Naive B cell (primary cell): ENCODE data around the gene HYAL3. TPM values are rescaled to one million over a fixed set of nuclear protein-coding genes. Genes with fewer than 3 reads are reported as not detected.
A peak's percentile ranks its signal among the peaks of the same experiment; 100 is the strongest.
"Not testable (repeated sequence)": the region's sequence is repeated elsewhere in the genome, so short reads cannot be mapped to it uniquely, and the experiment has no call there.

Experiments
- ATAC-seq, 2 donors: fragments of 150-1000 bp; cut with Tn5 transposase; 2 replicates each; pipeline ENCODE4 v1.10.0; 2021; ENCODE audit warnings: low read depth in 2 of 2, mild to moderate bottlenecking in 2 of 2, moderate library complexity in 2 of 2
- DNase-seq: peaks from one replicate; pipeline ENCODE4 v3.0.0; 2022
- H3K27ac Mint-ChIP-seq, 6 donors: one replicate each; pipeline ENCODE4 v1.8.0; 2020 to 2022; ENCODE audit warnings: mild to moderate bottlenecking in 6 of 6, mixed read lengths in 6 of 6, moderate library complexity in 5 of 6, inconsistent platforms in 2 of 6
- H3K27me3 Mint-ChIP-seq, 3 donors: one replicate each; pipeline ENCODE4 v1.8.0; 2021 to 2022; ENCODE audit warnings: mixed read lengths in 3 of 3, mild to moderate bottlenecking in 1 of 3
- H3K36me3 Mint-ChIP-seq, 2 donors: one replicate each; pipeline ENCODE4 v1.8.0; 2020 to 2022; ENCODE audit warnings: mixed read lengths in 2 of 2, inconsistent platforms in 1 of 2, mild to moderate bottlenecking in 1 of 2
- H3K4me1 Mint-ChIP-seq, 3 donors: one replicate each; pipeline ENCODE4 v1.8.0; 2020 to 2022; ENCODE audit warnings: mixed read lengths in 3 of 3, inconsistent platforms in 1 of 3, mild to moderate bottlenecking in 1 of 3, moderate library complexity in 1 of 3
- H3K4me3 Mint-ChIP-seq, 8 donors: one replicate each; pipeline ENCODE4 v1.8.0; 2020 to 2022; ENCODE audit warnings: mild to moderate bottlenecking in 8 of 8, mixed read lengths in 8 of 8, moderate library complexity in 8 of 8, inconsistent platforms in 2 of 8
- H3K9me3 Mint-ChIP-seq, 7 donors: one replicate each; pipeline ENCODE4 v1.8.0; 2020 to 2022; ENCODE audit warnings: mixed read lengths in 7 of 7, mild to moderate bottlenecking in 5 of 7, inconsistent platforms in 2 of 7, moderate library complexity in 1 of 7
- polyA plus RNA-seq, 6 donors: library from polyadenylated mRNA; unstranded; fragments of 300-500 nt; fragmentation: Illumina TruSeq; gene quantifications; one replicate each; pipeline ENCODE4 v1.2.3, GENCODE V29; 2021; ENCODE audit warnings: low read depth in 6 of 6

HYAL3 gene
- polyA plus RNA-seq, 6 donors from 2014 or later: 0.93 to 2.8 (median 1.6) TPM; not detected in 1

DNA sequence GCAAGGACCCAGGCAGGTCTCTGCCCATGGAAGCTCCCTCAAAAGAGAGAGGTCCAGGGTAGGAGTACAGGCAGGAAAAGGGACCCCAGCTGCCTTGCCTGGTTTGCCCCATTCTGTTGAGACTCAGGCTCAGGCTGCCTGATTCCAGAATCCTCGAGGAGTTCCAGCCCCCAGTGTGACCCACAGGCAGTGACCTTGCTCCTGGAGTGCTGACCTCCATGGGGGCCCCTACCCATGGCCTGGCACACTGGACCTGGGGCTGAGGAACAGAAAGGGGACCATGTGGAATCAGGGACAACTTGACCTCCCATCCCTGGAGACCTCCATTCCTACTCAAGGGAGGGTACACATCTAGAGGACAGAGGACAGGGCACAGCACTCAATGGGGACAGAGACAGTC, 33.6 kb downstream of the HYAL3 start:
- Mint-ChIP-seq H3K4me3 (peak overlapping the region in 1 of 8 donors; percentile 63), H3K36me3 (no peaks in the 10 kb centered on the region), H3K4me1 (peaks cover 0 to 2% (median 1%) of the 10 kb centered on the region in 3 donors), H3K27ac (no peak overlapping the region), H3K9me3 (no peaks in the 10 kb centered on the region), H3K27me3 (peaks cover 8 to 30% (median 8%) of the 10 kb centered on the region in 3 donors)
- DNase-seq (no peak), ATAC-seq (no peak)

DNA sequence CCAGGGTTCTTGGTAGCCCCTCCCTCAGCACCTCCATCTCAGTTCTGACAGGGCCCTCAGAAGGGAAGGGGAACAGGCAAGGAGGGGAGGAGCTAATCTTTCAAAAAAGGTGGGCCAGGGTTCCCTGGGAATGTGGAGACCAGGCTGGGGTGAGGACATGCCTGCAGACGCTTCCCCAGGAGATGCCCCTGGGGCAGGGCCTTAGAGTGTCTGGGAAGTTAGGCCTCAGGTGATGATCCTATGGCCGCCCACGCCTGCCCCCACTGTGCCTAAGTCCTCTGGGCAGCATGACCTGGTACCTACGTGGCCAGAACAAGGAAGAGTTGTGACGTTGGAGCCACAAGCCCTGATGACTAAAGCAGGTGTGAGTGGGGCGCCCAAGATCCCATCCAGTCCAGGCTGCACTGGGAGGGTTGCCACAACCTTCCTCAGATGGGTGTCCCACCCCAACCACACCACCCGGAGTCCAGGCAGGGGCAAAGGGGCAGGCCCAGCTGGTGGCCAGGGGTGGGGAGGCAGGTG, 34.2 kb downstream of the HYAL3 start:
- ATAC-seq (no peak), DNase-seq (no peak)
- Mint-ChIP-seq H3K27ac (no peak overlapping the region), H3K36me3 (no peaks in the 10 kb centered on the region), H3K4me1 (peaks cover 0 to 4% (median 1%) of the 10 kb centered on the region in 3 donors), H3K9me3 (no peaks in the 10 kb centered on the region), H3K4me3 (no peak overlapping the region), H3K27me3 (peaks cover 8 to 30% (median 8%) of the 10 kb centered on the region in 3 donors)

DNA sequence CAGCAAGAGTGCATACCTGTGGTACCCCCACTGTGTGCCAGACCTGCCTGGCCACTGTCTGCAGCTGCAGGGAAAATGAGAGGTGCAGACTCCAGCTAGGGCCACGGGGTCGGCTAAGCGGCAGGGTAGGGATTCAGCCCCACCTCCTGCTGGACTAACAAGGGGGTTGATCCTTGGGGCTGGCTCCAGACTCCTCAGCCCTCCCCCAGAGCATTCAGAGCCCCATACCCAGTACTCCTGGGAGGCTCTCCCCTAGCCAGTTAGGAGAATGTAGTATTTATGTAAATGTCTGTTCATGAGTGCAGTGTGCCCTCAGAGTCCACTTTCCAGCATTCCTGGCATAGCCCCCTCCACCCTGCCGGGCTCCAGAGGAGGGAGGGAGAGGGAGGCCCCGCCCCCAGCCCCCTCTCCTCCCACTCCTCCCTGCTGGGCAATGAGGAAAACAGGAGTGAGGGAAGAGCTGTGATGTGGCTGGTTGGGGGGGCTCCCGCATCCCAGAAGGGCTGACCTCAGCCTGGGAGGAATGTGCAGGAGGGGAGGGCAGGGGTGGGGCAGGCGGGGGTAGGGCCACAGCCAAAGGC, 34.7 kb downstream of the HYAL3 start:
- DNase-seq (no peak), ATAC-seq (no peak)
- Mint-ChIP-seq H3K9me3 (no peaks in the 10 kb centered on the region), H3K4me3 (no peak overlapping the region), H3K36me3 (no peaks in the 10 kb centered on the region), H3K4me1 (peaks cover 4 to 8% (median 4%) of the 10 kb centered on the region in 3 donors), H3K27me3 (peaks cover 8 to 28% (median 8%) of the 10 kb centered on the region in 3 donors), H3K27ac (no peak overlapping the region)

DNA sequence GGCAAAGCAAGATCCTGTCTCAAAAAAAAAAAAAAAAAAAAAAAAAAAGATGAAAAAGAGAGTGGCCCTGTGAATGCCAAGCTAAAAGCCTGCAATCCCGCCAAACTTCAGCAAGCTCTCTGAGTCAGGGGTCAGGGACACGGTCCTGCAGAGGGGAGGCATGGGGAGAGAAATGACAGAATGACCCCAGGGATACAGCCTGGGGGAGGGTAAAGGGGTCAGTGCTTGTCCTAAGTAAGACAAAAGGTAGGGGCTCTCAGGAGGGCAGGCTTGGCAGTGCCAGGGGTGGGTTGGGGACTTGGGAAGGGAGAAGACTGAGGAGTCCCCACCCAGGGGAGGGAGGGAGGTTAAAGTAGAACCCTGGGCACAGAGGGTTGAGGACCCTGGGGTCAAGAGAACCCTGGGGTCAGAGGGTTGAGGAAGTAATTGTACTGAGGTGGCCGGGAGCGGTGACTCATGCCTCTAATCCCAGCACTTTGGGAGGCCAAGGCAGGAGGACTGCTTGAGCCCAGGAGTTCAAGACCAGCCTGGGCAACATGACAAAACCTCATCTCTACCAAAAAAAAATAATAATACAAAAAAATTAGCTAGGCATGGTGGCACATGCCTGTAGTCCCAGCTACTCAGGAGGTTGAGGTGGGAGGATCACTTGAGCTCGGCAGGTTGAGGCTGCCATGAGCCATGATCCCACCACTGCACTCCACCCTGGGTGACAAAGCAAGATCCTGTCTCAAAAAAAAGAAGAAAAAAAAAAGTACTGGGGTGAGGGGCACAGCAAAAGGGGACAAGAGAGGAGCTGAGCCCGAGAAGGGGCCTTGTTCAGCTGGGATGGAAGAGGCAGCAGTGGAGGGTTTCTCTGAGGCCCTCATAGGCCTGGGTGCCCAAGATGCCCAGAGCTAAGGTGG, 35.5 kb downstream of the HYAL3 start:
- peaks cover 4 to 9% (median 4%) of the 10 kb centered on the region in 3 donors for H3K4me1 Mint-ChIP-seq
- ATAC-seq: no peak
- H3K27me3 Mint-ChIP-seq: peaks cover 7 to 22% (median 8%) of the 10 kb centered on the region in 3 donors
- H3K9me3 Mint-ChIP-seq: no peaks in the 10 kb centered on the region
- no peaks in the 10 kb centered on the region for H3K36me3 Mint-ChIP-seq
- no peak overlapping the region for H3K27ac Mint-ChIP-seq
- no peak for DNase-seq
- no peak overlapping the region for H3K4me3 Mint-ChIP-seq

DNA sequence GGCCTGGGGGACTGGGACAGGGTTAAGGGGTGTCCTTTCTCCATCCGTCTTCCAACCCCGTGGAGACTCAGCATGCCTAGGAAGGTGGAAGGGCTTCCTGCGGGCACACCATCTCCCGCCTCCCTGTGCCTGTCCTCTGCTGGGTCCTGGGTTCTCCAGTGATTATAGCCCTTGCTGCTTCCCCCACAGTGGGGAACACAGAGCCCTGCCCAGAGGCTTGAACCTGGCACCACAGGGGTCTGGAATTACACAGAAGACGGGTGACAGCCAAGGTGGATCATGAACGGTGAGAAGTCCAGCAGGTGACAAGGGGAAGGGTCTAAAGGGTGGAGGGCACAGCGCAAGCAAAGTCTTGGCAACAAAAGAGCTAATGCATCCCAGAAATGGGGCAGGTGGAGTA, 36.4 kb downstream of the HYAL3 start:
- Mint-ChIP-seq H3K36me3 (no peaks in the 10 kb centered on the region), H3K9me3 (no peaks in the 10 kb centered on the region), H3K4me3 (peak overlapping the region in 2 of 8 donors; percentile 25 to 42), H3K27me3 (peaks cover 0 to 18% (median 8%) of the 10 kb centered on the region in 3 donors), H3K27ac (no peak overlapping the region), H3K4me1 (peaks cover 4 to 9% (median 8%) of the 10 kb centered on the region in 3 donors)
- DNase-seq (no peak), ATAC-seq (no peak)

DNA sequence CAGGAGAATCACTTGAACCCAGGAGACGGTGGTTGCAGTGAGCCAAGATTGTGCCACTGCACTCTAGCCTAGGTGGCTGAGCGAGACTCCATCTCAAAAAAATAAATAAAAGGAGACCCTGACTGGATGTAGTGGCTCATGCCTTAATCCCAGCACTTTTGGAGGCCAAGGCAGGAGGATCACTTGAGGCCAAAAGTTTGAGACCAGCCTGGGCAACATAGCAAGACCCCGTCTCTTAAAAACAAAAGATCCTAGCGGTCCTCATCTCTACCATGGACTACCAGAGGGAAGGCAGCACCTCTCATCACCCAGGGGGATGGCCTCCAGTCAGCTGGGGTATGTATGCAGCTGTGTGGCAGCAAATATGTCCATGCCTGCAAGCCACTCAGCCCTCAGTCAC, 37.0 kb downstream of the HYAL3 start:
- not testable (repeated sequence) for DNase-seq, ATAC-seq, H3K4me3 Mint-ChIP-seq, H3K9me3 Mint-ChIP-seq, H3K36me3 Mint-ChIP-seq, H3K27ac Mint-ChIP-seq
- Mint-ChIP-seq H3K27me3 (peaks cover 0 to 16% (median 8%) of the 10 kb centered on the region in 3 donors), H3K4me1 (peaks cover 4 to 10% (median 9%) of the 10 kb centered on the region in 3 donors)

DNA sequence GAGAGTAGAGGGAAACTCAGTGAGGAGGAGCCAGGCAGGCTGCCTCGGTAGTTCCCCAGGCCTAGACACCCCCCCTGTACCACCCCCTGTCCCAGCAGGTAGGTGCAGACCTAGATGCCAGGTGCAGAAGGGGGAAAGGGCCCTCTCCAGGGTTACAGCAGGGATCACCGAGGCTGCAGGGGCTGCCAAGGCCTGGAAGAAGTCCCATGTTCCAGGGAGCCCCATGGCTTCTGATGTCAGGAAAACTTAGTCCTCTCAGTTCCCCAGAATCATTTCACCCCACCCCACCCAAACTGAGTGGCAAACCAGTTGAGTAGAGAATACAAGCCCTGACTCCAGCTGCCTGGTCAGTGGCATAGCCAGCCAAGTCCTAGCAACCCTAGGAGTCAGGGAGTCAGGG, 37.7 kb downstream of the HYAL3 start:
- H3K9me3 Mint-ChIP-seq: no peaks in the 10 kb centered on the region

DNA sequence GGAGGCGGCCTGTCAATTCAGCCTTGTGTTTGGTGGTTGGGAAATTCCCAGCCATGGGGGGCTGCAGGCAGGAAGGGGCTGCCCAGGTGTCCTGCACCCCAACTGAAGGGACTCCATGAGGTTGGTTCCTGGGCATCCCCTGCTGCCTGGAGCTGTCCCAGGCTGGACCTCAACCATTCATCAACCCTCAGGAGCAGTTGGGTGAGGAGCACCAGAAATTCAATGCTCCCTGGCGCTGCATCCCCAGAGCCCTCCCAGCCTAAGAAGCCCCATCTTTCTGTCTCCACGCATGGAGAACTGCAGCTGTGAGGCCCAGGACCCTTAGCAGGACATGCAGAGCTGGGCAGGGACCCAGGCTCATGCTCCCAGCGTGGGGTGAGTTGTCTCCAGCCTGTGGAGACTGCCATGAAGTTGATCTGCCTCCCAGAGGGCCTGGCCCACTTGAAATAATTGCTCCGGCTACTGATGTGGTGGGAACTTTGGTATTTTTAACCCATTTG, 38.2 kb downstream of the HYAL3 start:
- ATAC-seq (no peak), DNase-seq (no peak)
- H3K4me3 Mint-ChIP-seq: peak overlapping the region in 6 of 8 donors; percentile 2 to 88 (median 71)
- H3K27me3 Mint-ChIP-seq: peaks cover 0 to 7% (median 5%) of the 10 kb centered on the region in 3 donors
- no peaks in the 10 kb centered on the region for H3K9me3 Mint-ChIP-seq
- peak overlapping the region in 3 of 6 donors; percentile 15 to 87 (median 83) for H3K27ac Mint-ChIP-seq
- no peaks in the 10 kb centered on the region for H3K36me3 Mint-ChIP-seq
- peaks cover 4 to 10% (median 9%) of the 10 kb centered on the region in 3 donors for H3K4me1 Mint-ChIP-seq

More for the DNA sequence above, 37.7 kb downstream of the HYAL3 start:
- H3K36me3 Mint-ChIP-seq: no peaks in the 10 kb centered on the region
- peaks cover 0 to 10% (median 8%) of the 10 kb centered on the region in 3 donors for H3K27me3 Mint-ChIP-seq
- peak overlapping the region in 1 of 8 donors; percentile 2 for H3K4me3 Mint-ChIP-seq
- ATAC-seq (no peak), DNase-seq (no peak)
- peaks cover 4 to 10% (median 9%) of the 10 kb centered on the region in 3 donors for H3K4me1 Mint-ChIP-seq
- H3K27ac Mint-ChIP-seq: no peak overlapping the region

DNA sequence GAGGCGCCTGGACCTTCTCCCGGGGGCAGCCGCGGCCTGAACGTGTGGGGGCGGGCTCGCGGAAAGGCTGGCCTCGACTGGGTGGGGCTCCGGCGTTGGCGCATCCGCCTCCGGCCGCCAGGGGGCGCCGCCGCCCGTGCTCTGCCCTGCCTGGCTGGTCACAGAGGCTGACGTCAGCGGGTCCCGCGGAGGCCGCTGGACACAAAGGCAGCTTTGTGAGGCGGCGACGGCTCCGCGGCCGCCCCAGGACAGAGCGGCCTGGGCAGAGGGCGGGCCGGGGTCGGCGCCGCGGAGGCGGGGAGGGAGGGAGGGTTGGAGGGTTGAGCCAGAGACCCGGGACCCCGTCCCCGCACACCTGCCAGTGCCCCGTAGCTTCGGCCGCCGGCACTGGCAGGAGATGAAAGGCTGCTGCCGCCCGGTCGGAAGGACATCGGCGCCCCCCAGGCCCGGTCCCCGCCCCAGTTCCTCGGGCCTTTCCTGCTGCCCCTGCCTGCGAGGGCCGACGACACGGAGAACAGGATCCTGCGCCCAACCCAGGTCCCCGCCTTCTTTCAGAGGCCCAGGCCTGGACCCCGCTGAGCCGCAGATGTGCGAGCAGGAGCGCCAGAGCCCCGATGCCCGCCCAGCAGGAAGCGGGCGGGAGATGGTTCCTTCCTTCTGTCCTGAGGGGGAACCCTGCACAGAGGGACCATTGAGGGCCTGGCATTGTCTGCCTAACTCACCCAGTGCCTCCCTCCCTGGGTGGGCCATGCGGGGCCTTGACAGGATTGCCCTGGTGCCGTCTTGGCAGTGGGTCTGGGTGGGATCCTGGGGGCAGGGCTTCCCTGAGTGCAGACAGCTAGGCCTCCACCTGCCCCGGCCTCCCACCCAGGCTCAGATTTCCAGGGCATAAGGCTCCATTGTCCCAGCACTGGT, 38.9 kb downstream of the HYAL3 start:
- no peaks in the 10 kb centered on the region for H3K36me3 Mint-ChIP-seq
- DNase-seq (peak; percentile 84), ATAC-seq (peak; percentile 96 to 97)
- H3K27ac Mint-ChIP-seq: peak overlapping the region in 3 of 6 donors; percentile 71 to 90 (median 83)
- peaks cover 4 to 10% (median 9%) of the 10 kb centered on the region in 3 donors for H3K4me1 Mint-ChIP-seq
- H3K27me3 Mint-ChIP-seq: no peaks in the 10 kb centered on the region
- H3K4me3 Mint-ChIP-seq: peak overlapping the region; percentile 32 to 88 (median 76)
- H3K9me3 Mint-ChIP-seq: no peaks in the 10 kb centered on the region

DNA sequence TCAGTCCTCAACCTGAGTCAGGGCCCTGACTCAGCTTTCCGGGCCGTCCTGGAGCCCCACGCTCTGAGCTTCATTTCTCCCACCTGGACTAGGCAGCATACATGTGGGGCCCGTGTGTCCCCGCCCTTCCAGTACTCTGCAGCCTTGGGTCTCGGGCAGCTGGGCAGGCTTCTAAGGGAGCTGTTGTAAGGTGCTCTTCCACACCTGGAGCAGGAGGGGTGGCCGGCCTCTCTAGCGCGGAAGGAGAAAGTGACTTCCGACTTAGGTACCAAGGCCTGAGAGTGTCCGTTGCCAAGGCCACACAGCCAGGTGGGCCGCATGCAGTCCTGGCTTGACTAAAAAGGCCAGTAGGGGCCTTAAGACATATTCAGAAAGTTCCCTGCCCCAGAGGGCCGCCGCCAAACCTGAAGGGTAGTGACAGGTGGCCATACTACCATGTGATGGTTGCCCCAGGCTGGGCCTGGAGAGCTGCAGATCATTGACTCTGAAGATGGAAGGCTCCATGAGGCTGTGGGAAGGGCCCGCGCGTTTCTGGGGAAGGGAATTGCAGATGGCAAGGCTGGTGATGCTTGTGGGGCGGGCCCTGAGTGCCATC, 39.7 kb downstream of the HYAL3 start:
- DNase-seq (no peak), ATAC-seq (peak; percentile 12 to 15)
- H3K4me1 Mint-ChIP-seq: peaks cover 4 to 10% (median 9%) of the 10 kb centered on the region in 3 donors
- peak overlapping the region; percentile 56 to 88 (median 72) for H3K4me3 Mint-ChIP-seq
- H3K9me3 Mint-ChIP-seq: no peaks in the 10 kb centered on the region
- peak overlapping the region in 4 of 6 donors; percentile 59 to 90 (median 77) for H3K27ac Mint-ChIP-seq
- no peaks in the 10 kb centered on the region for H3K27me3 Mint-ChIP-seq
- H3K36me3 Mint-ChIP-seq: no peaks in the 10 kb centered on the region

DNA sequence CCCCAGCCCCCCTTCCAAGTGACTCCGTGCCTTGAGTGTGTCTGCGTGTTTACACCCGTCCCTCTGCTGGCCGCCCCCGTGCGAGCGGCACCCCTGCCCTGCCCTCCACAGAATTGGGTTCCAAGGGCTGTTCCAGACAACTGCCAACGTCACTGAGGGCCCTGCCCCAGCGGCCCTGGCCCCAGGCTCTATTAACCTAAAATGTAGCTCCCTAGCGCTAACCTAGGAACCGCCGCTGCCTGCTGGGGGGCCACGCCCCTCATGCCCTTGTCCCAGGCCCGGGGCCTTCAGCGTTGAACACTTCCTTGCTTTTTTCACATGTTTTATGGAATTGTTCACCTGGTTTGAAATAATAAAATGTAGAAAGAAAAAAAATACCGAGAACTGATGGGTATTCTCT, 40.2 kb downstream of the HYAL3 start:
- ATAC-seq (no peak), DNase-seq (no peak)
- no peaks in the 10 kb centered on the region for H3K27me3 Mint-ChIP-seq
- H3K27ac Mint-ChIP-seq: peak overlapping the region in 1 of 6 donors; percentile 83
- H3K4me3 Mint-ChIP-seq: peak overlapping the region in 2 of 8 donors; percentile 33 to 59
- H3K36me3 Mint-ChIP-seq: no peaks in the 10 kb centered on the region
- no peaks in the 10 kb centered on the region for H3K9me3 Mint-ChIP-seq
- H3K4me1 Mint-ChIP-seq: peaks cover 4 to 10% (median 9%) of the 10 kb centered on the region in 3 donors

DNA sequence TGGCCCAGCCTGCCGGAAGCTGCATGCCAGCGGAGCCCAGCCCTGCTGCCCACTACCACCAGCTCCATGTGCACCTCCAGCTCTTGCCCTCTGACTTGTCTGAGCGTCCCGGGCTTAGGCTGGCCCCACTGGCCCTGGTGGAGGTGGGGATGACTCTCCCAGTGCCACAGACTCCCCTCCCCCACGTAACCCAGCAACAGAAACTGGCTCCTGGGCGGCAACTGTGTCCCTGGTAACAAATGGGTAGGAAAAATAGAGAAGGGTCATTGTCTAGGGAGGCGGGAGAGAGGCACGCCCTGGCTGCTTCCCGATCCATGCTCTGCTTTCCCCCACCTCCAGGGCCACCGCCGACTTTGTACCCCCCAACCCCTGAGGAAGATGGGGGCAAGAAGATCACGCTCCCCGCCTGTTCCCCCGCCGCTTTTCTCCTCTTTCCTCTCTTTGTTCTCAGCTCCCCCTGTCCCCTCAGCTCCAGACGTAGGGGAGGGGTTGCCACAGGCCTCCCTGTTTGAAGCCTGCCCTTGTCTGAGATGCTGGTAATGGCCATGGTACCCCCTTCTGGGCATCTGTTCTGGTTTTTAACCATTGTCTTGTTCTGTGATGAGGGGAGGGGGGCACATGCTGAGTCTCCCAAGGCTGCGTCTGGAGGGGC, 41.0 kb downstream of the HYAL3 start:
- ATAC-seq: no peak
- Mint-ChIP-seq H3K36me3 (no peaks in the 10 kb centered on the region), H3K4me3 (no peak overlapping the region), H3K9me3 (no peaks in the 10 kb centered on the region), H3K27ac (peak overlapping the region in 2 of 6 donors; percentile 38 to 78), H3K4me1 (peaks cover 4 to 18% (median 17%) of the 10 kb centered on the region in 3 donors), H3K27me3 (no peaks in the 10 kb centered on the region)
- no peak for DNase-seq
